ENCODE results near the gene ZSCAN21. TPM values are rescaled to one million over a fixed set of nuclear protein-coding genes. Genes with fewer than 3 reads are reported as not detected.

The ZSCAN21 gene
- total and polyA plus RNA-seq, 11 donors = 4.4 to 12.1 (median 7.2) TPM

DNA sequence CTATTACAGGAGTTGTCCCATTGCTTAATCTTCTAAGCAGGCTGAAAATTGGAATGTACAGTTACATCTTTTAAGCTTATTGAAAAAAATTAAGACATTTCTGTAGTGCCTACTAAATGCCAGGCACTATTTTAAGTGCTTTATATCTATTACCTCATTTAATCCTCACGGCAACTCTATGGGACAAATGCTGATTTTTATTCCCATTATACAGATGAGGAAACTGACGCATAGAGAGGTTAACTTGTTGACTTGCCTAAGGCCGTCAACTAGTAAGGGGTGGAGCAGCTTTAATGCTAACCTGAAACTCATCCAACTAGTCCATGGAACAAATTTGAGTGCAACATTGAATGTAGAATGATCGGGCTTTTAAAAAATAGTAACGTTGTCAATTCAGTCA lies 31.7 kb upstream of the ZSCAN21 start:
- Histone ChIP-seq H3K4me1 (peaks cover 0 to 46% (median 23%) of the 10 kb centered on the region in 12 donors), H3K4me3 (no peak overlapping the region), H3K27me3 (no peaks in the 10 kb centered on the region), H3K27ac (peak overlapping the region in 1 of 12 donors; percentile 99), H3K9me3 (no peaks in the 10 kb centered on the region), H3K36me3 (peaks cover 0 to 23% (median 12%) of the 10 kb centered on the region in 9 donors)
- no peak for TF ChIP-seq POLR2A (IDR thresholded peaks at IDR 0.05)
- TF ChIP-seq, protein P1, sequence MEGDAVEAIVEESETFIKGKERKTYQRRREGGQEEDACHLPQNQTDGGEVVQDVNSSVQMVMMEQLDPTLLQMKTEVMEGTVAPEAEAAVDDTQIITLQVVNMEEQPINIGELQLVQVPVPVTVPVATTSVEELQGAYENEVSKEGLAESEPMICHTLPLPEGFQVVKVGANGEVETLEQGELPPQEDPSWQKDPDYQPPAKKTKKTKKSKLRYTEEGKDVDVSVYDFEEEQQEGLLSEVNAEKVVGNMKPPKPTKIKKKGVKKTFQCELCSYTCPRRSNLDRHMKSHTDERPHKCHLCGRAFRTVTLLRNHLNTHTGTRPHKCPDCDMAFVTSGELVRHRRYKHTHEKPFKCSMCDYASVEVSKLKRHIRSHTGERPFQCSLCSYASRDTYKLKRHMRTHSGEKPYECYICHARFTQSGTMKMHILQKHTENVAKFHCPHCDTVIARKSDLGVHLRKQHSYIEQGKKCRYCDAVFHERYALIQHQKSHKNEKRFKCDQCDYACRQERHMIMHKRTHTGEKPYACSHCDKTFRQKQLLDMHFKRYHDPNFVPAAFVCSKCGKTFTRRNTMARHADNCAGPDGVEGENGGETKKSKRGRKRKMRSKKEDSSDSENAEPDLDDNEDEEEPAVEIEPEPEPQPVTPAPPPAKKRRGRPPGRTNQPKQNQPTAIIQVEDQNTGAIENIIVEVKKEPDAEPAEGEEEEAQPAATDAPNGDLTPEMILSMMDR (IDR thresholded peaks at IDR 0.05) = no peak
- no peak for ATAC-seq
- 92 to 95% (median 93%) methylated on average over 5 of the region's 5 CpGs for WGBS, 4 donors
- DNase-seq = no peak
- intact Hi-C loops (cut with DNase I) = no loop called here

DNA sequence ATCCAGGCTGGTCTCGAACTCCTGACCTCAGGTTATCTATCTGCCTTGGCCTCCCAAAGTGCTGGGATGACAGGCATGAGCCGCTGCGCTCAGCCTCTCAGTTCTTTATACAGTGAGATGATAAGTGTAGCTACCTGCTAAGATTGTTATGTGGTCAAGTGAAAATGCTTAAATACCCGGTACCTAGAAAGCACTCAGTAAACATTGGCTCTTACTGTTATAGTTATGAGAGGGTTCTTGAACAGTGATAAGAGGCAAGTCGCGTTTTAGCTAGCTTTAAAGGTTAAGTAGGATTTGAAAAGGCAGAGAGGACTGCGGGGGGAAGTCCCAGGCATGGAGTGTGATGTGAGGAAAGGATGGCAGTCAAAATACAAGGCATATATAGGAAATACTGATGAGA lies 29.7 kb upstream of the ZSCAN21 start:
- ATAC-seq = no peak
- WGBS, 4 donors = 64 to 72% (median 67%) methylated on average over 7 of the region's 7 CpGs
- TF ChIP-seq POLR2A (IDR thresholded peaks at IDR 0.05) = no peak
- TF ChIP-seq, protein P1 (IDR thresholded peaks at IDR 0.05) = no peak
- Histone ChIP-seq H3K4me3 (no peak overlapping the region), H3K27me3 (no peaks in the 10 kb centered on the region), H3K4me1 (peaks cover 0 to 44% (median 23%) of the 10 kb centered on the region in 12 donors), H3K27ac (peak overlapping the region in 1 of 12 donors; percentile 0), H3K9me3 (no peaks in the 10 kb centered on the region), H3K36me3 (peaks cover 0 to 43% (median 32%) of the 10 kb centered on the region in 9 donors)
- intact Hi-C loops (cut with DNase I) = no loop called here
- DNase-seq = no peak

DNA sequence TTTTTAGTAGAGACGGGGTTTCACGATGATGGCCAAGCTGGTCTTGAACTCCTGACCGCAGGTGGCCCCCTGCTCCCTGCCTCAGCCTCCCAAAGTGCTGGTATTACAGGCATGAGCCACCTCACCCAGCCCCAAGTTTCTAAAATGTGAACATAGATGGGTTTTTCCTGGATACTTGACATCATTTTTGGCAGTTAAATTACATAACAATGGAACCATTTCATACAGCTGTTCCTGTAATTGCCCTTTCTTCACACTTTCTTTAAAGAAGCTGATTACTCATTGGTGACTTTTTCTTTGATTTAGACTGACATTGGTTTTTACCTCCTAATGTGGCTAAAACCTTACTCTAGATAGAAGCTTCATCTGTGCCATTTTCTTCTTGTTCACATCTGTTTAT lies 28.3 kb upstream of the ZSCAN21 start:
- WGBS, 4 donors = 91 to 97% (median 95%) methylated on average over 3 of the region's 3 CpGs
- Histone ChIP-seq H3K9me3 (no peaks in the 10 kb centered on the region), H3K27ac (no peak overlapping the region), H3K4me1 (peaks cover 0 to 39% (median 21%) of the 10 kb centered on the region in 12 donors), H3K27me3 (no peaks in the 10 kb centered on the region), H3K4me3 (no peak overlapping the region), H3K36me3 (peaks cover 0 to 57% (median 46%) of the 10 kb centered on the region in 9 donors)
- DNase-seq (no peak), ATAC-seq (no peak)
- intact Hi-C loops (cut with DNase I) = no loop called here
- TF ChIP-seq POLR2A (IDR thresholded peaks at IDR 0.05) = no peak
- TF ChIP-seq, protein P1 (IDR thresholded peaks at IDR 0.05) = no peak

DNA sequence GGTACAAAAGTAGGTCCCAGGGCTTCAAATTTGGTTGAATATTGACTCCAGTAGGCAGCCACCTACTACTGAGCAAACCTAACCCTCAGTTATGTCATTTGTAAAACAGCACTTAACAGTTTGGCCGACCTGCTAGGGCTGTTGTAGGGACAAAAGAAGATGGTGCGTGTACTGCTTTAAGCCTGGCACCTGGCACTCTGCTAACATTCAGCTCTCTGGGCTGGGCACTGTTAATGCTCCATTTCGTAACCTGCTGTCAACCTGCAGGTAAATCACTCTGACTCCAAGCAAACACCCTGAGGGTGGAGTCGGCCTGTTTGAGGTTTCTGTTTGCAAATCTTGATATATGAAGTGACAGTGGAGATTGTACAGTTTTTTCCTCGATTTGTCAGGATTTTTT lies 27.0 kb upstream of the ZSCAN21 start:
- ATAC-seq = no peak
- intact Hi-C loops (cut with DNase I) = no loop called here
- WGBS, 4 donors = 69 to 91% (median 83%) methylated on average over 5 of the region's 5 CpGs
- peaks cover 0 to 68% (median 59%) of the 10 kb centered on the region in 9 donors for H3K36me3 ChIP-seq
- H3K4me1 ChIP-seq = peaks cover 0 to 26% (median 9%) of the 10 kb centered on the region in 12 donors
- no peak overlapping the region for H3K4me3 ChIP-seq
- H3K9me3 ChIP-seq = no peaks in the 10 kb centered on the region
- TF ChIP-seq, protein P1 (IDR thresholded peaks at IDR 0.05) = no peak
- no peak for TF ChIP-seq POLR2A (IDR thresholded peaks at IDR 0.05)
- H3K27ac ChIP-seq = no peak overlapping the region
- H3K27me3 ChIP-seq = no peaks in the 10 kb centered on the region
- DNase-seq = no peak

Measured in heart left ventricle (tissue), 16 donors.